Natural killer cell (primary cell): ENCODE measurements around the gene GPX4. TPM values are rescaled to one million over a fixed set of nuclear protein-coding genes. Genes with fewer than 3 reads are reported as not detected.

Experiments
- ATAC-seq, 3 donors: fragments of 150-1000 bp in 2 of 3; fragments of 200-7000 bp in 1 of 3; cut with Tn5 transposase; 1 replicate in 1 of 3; 2 replicates in 2 of 3; pipeline ENCODE4 v1.10.0; 2021; ENCODE audit warnings: mild to moderate bottlenecking in 2 of 3, moderate library complexity in 2 of 3
- DNase-seq, 2 donors: peaks; one replicate each; pipeline versions ENCODE4 v3.0.0 to v3.0.0-alpha.2; 2013 to 2021; ENCODE audit warnings: mixed read lengths in 1 of 2
- H3K27ac ChIP-seq: one replicate; pipeline ENCODE4 v1.5.1; 2013; ENCODE audit warnings: mild to moderate bottlenecking, low read length
- H3K27me3 ChIP-seq: one replicate; pipeline ENCODE4 v1.6.1; 2013; ENCODE audit warnings: low read length; ENCODE audit not compliant: control insufficient read depth, insufficient read depth
- H3K36me3 ChIP-seq: one replicate; pipeline ENCODE4 v1.6.1; 2013; ENCODE audit warnings: low read length; ENCODE audit not compliant: control insufficient read depth, insufficient read depth
- H3K4me1 ChIP-seq: one replicate; pipeline ENCODE4 v1.6.1; 2013; ENCODE audit warnings: low read length; ENCODE audit not compliant: control insufficient read depth, insufficient read depth
- H3K4me3 ChIP-seq: one replicate; pipeline ENCODE4 v1.5.1; 2013; ENCODE audit warnings: low read length
- H3K9me3 ChIP-seq: one replicate; pipeline ENCODE4 v1.6.1; 2013; ENCODE audit warnings: low read length; ENCODE audit not compliant: control insufficient read depth, insufficient read depth
- H3K27ac Mint-ChIP-seq, 2 donors: one replicate each; pipeline ENCODE4 v1.8.0; 2022; ENCODE audit warnings: mild to moderate bottlenecking in 2 of 2, mixed read lengths in 2 of 2, moderate library complexity in 1 of 2
- H3K27me3 Mint-ChIP-seq, 2 donors: one replicate each; pipeline ENCODE4 v1.8.0; 2022; ENCODE audit warnings: low read depth in 2 of 2, mixed read lengths in 2 of 2
- H3K36me3 Mint-ChIP-seq: one replicate; pipeline ENCODE4 v1.8.0; 2022; ENCODE audit warnings: mixed read lengths
- H3K4me1 Mint-ChIP-seq, 2 donors: one replicate each; pipeline ENCODE4 v1.8.0; 2022; ENCODE audit warnings: mixed read lengths in 2 of 2
- H3K4me3 Mint-ChIP-seq: one replicate; pipeline ENCODE4 v1.8.0; 2022; ENCODE audit warnings: mild to moderate bottlenecking, moderate library complexity, mixed read lengths
- H3K9me3 Mint-ChIP-seq, 2 donors: one replicate each; pipeline ENCODE4 v1.8.0; 2022; ENCODE audit warnings: mixed read lengths in 2 of 2
- CTCF ChIP-seq: fragments of 200-600 bp; IDR thresholded peaks from one replicate; pipeline ENCODE4 v1.8.0; 2022; ENCODE audit warnings: antibody characterized with exemption
- WGBS: methylation state at CpG from one replicate; pipeline ENCODE4 v1.1.7; 2013; ENCODE audit warnings: missing lambda C conversion rate; ENCODE audit not compliant: insufficient coverage; 5-methylcytosine and 5-hydroxymethylcytosine counted together
- intact Hi-C: fragments of 100-400 bp; cut with micrococcal nuclease; formaldehyde crosslinking; loops from one replicate; pipeline ENCODE4 v1.14.2; 2022
- total RNA-seq, 4 donors: library from RNA; stranded (reverse); fragments of 120-200 nt in 1 of 4; gene quantifications; one replicate each; pipeline versions ENCODE4 v1.2.3 to v1.2.4, GENCODE V29; 2013 to 2022

GPX4 gene
- total RNA-seq, 3 donors from 2014 or later (not counting 1 experiment from before 2014, with no cell fraction given), result 108 to 126 (median 121) TPM

GRCh38 chr19:1153891-1154730 lies 50.3 kb downstream of the GPX4 start:
- WGBS, result 98% methylated on average over 58 of the region's 58 CpGs

DNA sequence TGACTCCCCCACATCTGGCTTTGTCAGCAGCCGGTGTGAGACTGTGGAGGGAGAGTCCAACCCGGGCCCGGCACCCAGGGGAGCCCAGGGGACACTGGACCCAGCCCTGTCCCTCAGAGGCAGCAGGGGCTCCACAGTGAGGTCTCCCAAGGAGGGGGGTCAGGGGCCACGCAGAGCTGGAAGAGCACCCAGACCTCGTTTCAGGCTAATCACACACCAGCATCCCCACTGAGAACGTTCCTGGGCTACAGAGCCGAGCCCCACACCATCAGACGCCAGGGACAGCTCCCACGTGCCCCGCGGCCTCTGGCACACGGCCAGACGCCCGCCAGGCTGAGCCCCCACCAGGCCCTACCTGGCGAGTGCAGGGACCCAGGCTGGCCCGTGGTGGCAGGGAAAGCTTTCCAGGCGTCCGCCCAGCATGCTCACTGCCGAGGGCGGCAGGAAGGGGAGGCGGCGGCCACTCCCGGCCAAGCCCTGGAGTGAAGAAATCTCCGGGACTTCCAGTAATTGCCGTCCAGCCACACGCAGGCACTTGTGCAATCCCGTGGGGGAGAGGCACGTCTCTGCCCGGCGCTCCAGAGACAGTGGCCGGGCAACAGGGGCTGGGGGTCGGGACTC lies 51.0 kb downstream of the GPX4 start:
- Histone ChIP-seq H3K9me3 (no peaks in the 10 kb centered on the region), H3K4me1 (peaks cover 12% of the 10 kb centered on the region), H3K27me3 (no peaks in the 10 kb centered on the region), H3K4me3 (no peak overlapping the region), H3K36me3 (peaks cover 22% of the 10 kb centered on the region), H3K27ac (no peak overlapping the region)
- H3K36me3 Mint-ChIP-seq, result no peaks in the 10 kb centered on the region
- intact Hi-C loops, result no loop called here
- TF ChIP-seq CTCF, result no peak
- peaks cover 0 to 4% of the 10 kb centered on the region in 2 donors for H3K4me1 Mint-ChIP-seq
- H3K27ac Mint-ChIP-seq, result no peak overlapping the region
- H3K27me3 Mint-ChIP-seq, result no peaks in the 10 kb centered on the region
- DNase-seq (no peak), ATAC-seq (peak in 1 of 3 donors; percentile 50)
- 91% methylated on average over 32 of the region's 32 CpGs for WGBS
- H3K9me3 Mint-ChIP-seq, result no peaks in the 10 kb centered on the region
- H3K4me3 Mint-ChIP-seq, result no peak overlapping the region

More at GRCh38 chr19:1153891-1154730, 50.3 kb downstream of the GPX4 start:
- Mint-ChIP-seq H3K4me3 (no peak overlapping the region), H3K9me3 (no peaks in the 10 kb centered on the region), H3K27me3 (no peaks in the 10 kb centered on the region), H3K36me3 (no peaks in the 10 kb centered on the region), H3K27ac (no peak overlapping the region), H3K4me1 (peaks cover 0 to 8% of the 10 kb centered on the region in 2 donors)
- H3K4me3 ChIP-seq, result no peak overlapping the region
- H3K36me3 ChIP-seq, result peaks cover 25% of the 10 kb centered on the region
- H3K27ac ChIP-seq, result no peak overlapping the region
- H3K4me1 ChIP-seq, result peaks cover 12% of the 10 kb centered on the region
- no peaks in the 10 kb centered on the region for H3K27me3 ChIP-seq
- DNase-seq, result no peak
- intact Hi-C loops, result no loop called here
- H3K9me3 ChIP-seq, result no peaks in the 10 kb centered on the region
- TF ChIP-seq CTCF, result no peak
- ATAC-seq, result no peak

DNA sequence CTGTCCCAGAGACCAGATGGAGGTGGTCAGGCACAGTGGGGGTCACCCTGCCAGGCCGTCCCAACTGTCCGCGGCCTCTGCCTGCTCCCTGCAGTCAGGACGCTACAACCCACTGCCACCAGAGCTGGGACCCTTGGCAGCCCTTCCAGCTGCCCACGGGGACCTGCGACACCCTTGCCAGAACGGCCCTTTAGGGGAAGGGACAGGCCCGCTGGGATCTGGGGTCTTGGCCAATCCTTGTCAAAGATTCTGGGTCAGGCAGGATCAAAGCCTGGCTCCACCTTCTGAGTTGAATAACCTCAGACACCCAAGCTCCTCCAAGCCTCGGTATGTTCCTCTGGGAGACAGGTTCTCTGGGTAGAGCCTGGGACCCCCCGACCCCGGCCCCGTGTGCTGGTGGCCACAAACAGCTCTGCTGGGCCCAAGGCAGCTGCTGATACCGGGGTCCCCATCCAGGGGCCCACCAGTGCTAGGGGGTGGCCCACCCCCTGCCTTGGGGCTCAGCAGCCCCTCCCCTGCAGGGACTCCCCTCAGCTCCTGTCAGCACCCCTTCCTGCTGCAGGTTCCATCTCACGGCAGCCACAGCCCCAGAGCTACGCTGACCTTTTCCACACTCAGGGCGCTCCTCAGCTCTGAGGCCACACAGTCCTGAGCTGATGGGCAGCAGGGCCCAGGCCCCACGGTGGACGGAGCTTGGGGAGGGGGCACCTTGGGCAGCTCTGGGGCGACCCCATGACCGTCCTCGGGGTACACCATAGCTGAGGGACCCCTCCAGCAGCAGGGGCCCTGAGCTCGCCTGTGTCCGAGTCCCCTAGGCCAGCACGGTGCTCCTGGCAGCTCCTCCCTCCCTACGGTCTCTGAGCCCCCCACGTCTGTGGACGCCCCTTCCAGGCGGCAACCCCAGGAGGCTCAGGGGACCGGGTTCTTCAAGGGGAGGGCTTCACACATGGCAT lies 51.8 kb downstream of the GPX4 start:
- TF ChIP-seq CTCF, result no peak
- Mint-ChIP-seq H3K9me3 (no peaks in the 10 kb centered on the region), H3K4me3 (no peak overlapping the region), H3K4me1 (peaks cover 0 to 4% of the 10 kb centered on the region in 2 donors), H3K27ac (no peak overlapping the region), H3K36me3 (no peaks in the 10 kb centered on the region), H3K27me3 (no peaks in the 10 kb centered on the region)
- peaks cover 12% of the 10 kb centered on the region for H3K4me1 ChIP-seq
- DNase-seq (no peak), ATAC-seq (peak in 1 of 3 donors; percentile 11)
- no peak overlapping the region for H3K4me3 ChIP-seq
- H3K27me3 ChIP-seq, result no peaks in the 10 kb centered on the region
- 94% methylated on average over 29 of the region's 29 CpGs for WGBS
- H3K36me3 ChIP-seq, result peaks cover 21% of the 10 kb centered on the region
- intact Hi-C loops, result no loop called here
- no peaks in the 10 kb centered on the region for H3K9me3 ChIP-seq
- no peak overlapping the region for H3K27ac ChIP-seq

Other genes with a start within 250 kb of the GPX4 start
- 10 to 100 TPM in 2 of 3 donors, 1 to 10 TPM in 1; 2.9 to 47.5 (median 10.4) TPM for gene CFD, start 244.3 kb upstream of the GPX4 start, total RNA-seq
- 10 to 100 TPM; 44.2 to 50.1 (median 44.7) TPM for gene MED16, start 210.8 kb upstream of the GPX4 start, total RNA-seq
- gene RNU6-9, start 210.5 kb upstream of the GPX4 start, total RNA-seq, result not detected
- 100 to 1,000 TPM in 1 of 3 donors, 10 to 100 TPM in 2; 88.7 to 106 (median 97.8) TPM for gene R3HDM4, start 190.8 kb upstream of the GPX4 start, total RNA-seq
- under 1 TPM in 1 of 3 donors, not detected in 2; 0.31 TPM for gene KISS1R, start 186.7 kb upstream of the GPX4 start, total RNA-seq
- gene ARID3A, start 178.0 kb upstream of the GPX4 start, total RNA-seq, result 10 to 100 TPM; 15.9 to 24.6 (median 24.2) TPM
- gene WDR18, start 119.6 kb upstream of the GPX4 start, total RNA-seq, result 10 to 100 TPM; 17.5 to 25.4 (median 22.7) TPM
- gene GRIN3B, start 103.6 kb upstream of the GPX4 start, total RNA-seq, result under 1 TPM in 2 of 3 donors, not detected in 1; 0.09 to 0.15 TPM
- 100 to 1,000 TPM; 310 to 354 (median 317) TPM for gene TMEM259, start 82.9 kb upstream of the GPX4 start, total RNA-seq
- gene RNU6-2, start 82.5 kb upstream of the GPX4 start, total RNA-seq, result not detected
- gene CNN2, start 77.4 kb upstream of the GPX4 start, total RNA-seq, result 100 to 1,000 TPM; 163 to 276 (median 179) TPM
- 100 to 1,000 TPM in 2 of 3 donors, 10 to 100 TPM in 1; 73.3 to 149 (median 121) TPM for gene ABCA7, start 63.9 kb upstream of the GPX4 start, total RNA-seq
- gene ARHGAP45, start 36.8 kb upstream of the GPX4 start, total RNA-seq, result 100 to 1,000 TPM; 535 to 601 (median 560) TPM
- gene POLR2E, start 8.6 kb upstream of the GPX4 start, total RNA-seq, result 100 to 1,000 TPM in 1 of 3 donors, 10 to 100 TPM in 2; 77.3 to 105 (median 91.6) TPM
- 100 to 1,000 TPM in 1 of 3 donors, 10 to 100 TPM in 2; 92.0 to 106 (median 94.3) TPM for gene SBNO2, start 70.3 kb downstream of the GPX4 start, total RNA-seq
- 10 to 100 TPM; 51.5 to 61.1 (median 54.0) TPM for gene STK11, start 101.8 kb downstream of the GPX4 start, total RNA-seq
- under 1 TPM in 2 of 3 donors, not detected in 1; 0.14 to 0.41 TPM for gene CBARP, start 134.0 kb downstream of the GPX4 start, total RNA-seq
- 100 to 1,000 TPM in 2 of 3 donors, 10 to 100 TPM in 1; 88.6 to 119 (median 104) TPM for gene ATP5F1D, start 137.8 kb downstream of the GPX4 start, total RNA-seq
- gene MIDN, start 144.6 kb downstream of the GPX4 start, total RNA-seq, result 100 to 1,000 TPM; 296 to 367 (median 314) TPM
- gene CIRBP, start 165.3 kb downstream of the GPX4 start, total RNA-seq, result 100 to 1,000 TPM; 410 to 454 (median 440) TPM
- 10 to 100 TPM; 26.6 to 33.4 (median 27.1) TPM for gene FAM174C, start 171.5 kb downstream of the GPX4 start, total RNA-seq
- not detected for gene EFNA2, start 181.9 kb downstream of the GPX4 start, total RNA-seq